Measurements from ENCODE around the gene C6orf120. TPM values are rescaled to one million over a fixed set of nuclear protein-coding genes. Genes with fewer than 3 reads are reported as not detected.
A peak's percentile ranks its signal among the peaks of the same experiment; 100 is the strongest.

The C6orf120 gene
- total RNA-seq, 1 donor from 2014 or later: 29.7 TPM

- DNase-seq: peak; percentile 43
- Mint-ChIP-seq H3K36me3 (ENCODE audit: unreplicated experiment) (no peaks in the 10 kb centered on the region), H3K4me1 (ENCODE audit: low read depth, unreplicated experiment) (peaks cover 5% of the 10 kb centered on the region), H3K27me3 (ENCODE audit: unreplicated experiment) (peaks cover 11% of the 10 kb centered on the region), H3K27ac (ENCODE audit: unreplicated experiment) (no peak overlapping the region), H3K4me3 (ENCODE audit: unreplicated experiment) (peak overlapping the region; percentile 90), H3K9me3 (ENCODE audit: unreplicated experiment) (peaks cover 14% of the 10 kb centered on the region)
- TF ChIP-seq CTCF (IDR thresholded peaks at IDR 0.05; ENCODE audit: partially characterized antibody, unreplicated experiment): no peak
These were observed 20.7 kb downstream of the C6orf120 start for GRCh38 chr6:169722362-169723199.

GRCh38 chr6:169723200-169723909 lies 21.4 kb downstream of the C6orf120 start:
- H3K27ac Mint-ChIP-seq (ENCODE audit: unreplicated experiment): no peak overlapping the region
- TF ChIP-seq CTCF (IDR thresholded peaks at IDR 0.05; ENCODE audit: partially characterized antibody, unreplicated experiment): no peak
- H3K27me3 Mint-ChIP-seq (ENCODE audit: unreplicated experiment): peaks cover 11% of the 10 kb centered on the region
- DNase-seq: peak; percentile 63
- H3K36me3 Mint-ChIP-seq (ENCODE audit: unreplicated experiment): no peaks in the 10 kb centered on the region
- peaks cover 5% of the 10 kb centered on the region for H3K4me1 Mint-ChIP-seq (ENCODE audit: low read depth, unreplicated experiment)
- H3K9me3 Mint-ChIP-seq (ENCODE audit: unreplicated experiment): peaks cover 14% of the 10 kb centered on the region
- peak overlapping the region; percentile 90 for H3K4me3 Mint-ChIP-seq (ENCODE audit: unreplicated experiment)

GRCh38 chr6:169723991-169724493 lies 22.1 kb downstream of the C6orf120 start:
- Mint-ChIP-seq H3K27ac (ENCODE audit: unreplicated experiment) (no peak overlapping the region), H3K9me3 (ENCODE audit: unreplicated experiment) (peaks cover 14% of the 10 kb centered on the region), H3K4me1 (ENCODE audit: low read depth, unreplicated experiment) (peaks cover 5% of the 10 kb centered on the region), H3K36me3 (ENCODE audit: unreplicated experiment) (no peaks in the 10 kb centered on the region), H3K4me3 (ENCODE audit: unreplicated experiment) (no peak overlapping the region), H3K27me3 (ENCODE audit: unreplicated experiment) (peaks cover 11% of the 10 kb centered on the region)
- peak; percentile 69 for DNase-seq
- no peak for TF ChIP-seq CTCF (IDR thresholded peaks at IDR 0.05; ENCODE audit: partially characterized antibody, unreplicated experiment)

GRCh38 chr6:169724494-169725124 lies 22.7 kb downstream of the C6orf120 start, which contains the start of gene PHF10:
PHF10 (minus strand) TSS chr6:169724500; CDS start chr6:169723931, 569 bp downstream.
- H3K4me3 Mint-ChIP-seq (ENCODE audit: unreplicated experiment): peak within 1 kb of the TSS; percentile 90

More at GRCh38 chr6:169724494-169725124, 22.7 kb downstream of the C6orf120 start, which contains the start of gene PHF10:
- Mint-ChIP-seq H3K36me3 (ENCODE audit: unreplicated experiment) (no peaks in the 10 kb centered on the region), H3K4me1 (ENCODE audit: low read depth, unreplicated experiment) (peaks cover 5% of the 10 kb centered on the region), H3K9me3 (ENCODE audit: unreplicated experiment) (peaks cover 14% of the 10 kb centered on the region), H3K27me3 (ENCODE audit: unreplicated experiment) (peaks cover 11% of the 10 kb centered on the region), H3K27ac (ENCODE audit: unreplicated experiment) (peak within 1 kb of the TSS; percentile 80)
- no peak for TF ChIP-seq CTCF (IDR thresholded peaks at IDR 0.05; ENCODE audit: partially characterized antibody, unreplicated experiment)
- DNase-seq: peak; percentile 93

Data from glutamatergic neuron (in vitro differentiated cells).